ENCODE measurements around the gene POLL.

The POLL gene

DNA sequence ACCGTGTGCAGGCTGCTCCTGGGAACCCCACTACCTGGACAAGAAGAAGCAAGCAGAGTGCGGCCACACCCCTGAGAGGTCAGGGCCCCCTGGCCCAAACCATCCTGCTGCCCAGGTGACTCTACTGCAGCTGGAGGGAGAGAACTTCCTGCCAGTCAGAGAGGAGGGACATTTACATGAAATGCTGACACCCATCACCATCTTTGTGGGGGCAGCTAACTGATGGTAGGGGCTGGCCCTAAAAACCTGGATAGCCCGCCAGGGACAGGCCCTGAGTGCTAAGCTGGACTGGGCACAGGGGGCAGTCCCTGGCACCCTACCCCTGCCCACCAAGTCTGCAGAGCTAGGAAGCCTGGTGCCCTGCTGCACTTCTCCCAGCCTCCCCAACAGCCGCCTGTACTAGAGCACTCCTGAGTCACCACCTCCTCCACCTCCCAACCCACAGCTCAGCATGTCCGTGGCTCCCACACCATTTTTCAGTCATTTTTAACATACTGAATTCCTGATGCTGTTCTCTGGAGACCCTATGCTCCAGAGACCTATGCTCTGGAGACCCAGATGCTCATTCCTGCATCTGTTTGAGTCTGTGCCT, 27.6 kb upstream of the POLL start:
- H3K4me3 ChIP-seq (ENCODE audit: low read depth, low read length): no peak overlapping the region
- TF ChIP-seq, protein P1, sequence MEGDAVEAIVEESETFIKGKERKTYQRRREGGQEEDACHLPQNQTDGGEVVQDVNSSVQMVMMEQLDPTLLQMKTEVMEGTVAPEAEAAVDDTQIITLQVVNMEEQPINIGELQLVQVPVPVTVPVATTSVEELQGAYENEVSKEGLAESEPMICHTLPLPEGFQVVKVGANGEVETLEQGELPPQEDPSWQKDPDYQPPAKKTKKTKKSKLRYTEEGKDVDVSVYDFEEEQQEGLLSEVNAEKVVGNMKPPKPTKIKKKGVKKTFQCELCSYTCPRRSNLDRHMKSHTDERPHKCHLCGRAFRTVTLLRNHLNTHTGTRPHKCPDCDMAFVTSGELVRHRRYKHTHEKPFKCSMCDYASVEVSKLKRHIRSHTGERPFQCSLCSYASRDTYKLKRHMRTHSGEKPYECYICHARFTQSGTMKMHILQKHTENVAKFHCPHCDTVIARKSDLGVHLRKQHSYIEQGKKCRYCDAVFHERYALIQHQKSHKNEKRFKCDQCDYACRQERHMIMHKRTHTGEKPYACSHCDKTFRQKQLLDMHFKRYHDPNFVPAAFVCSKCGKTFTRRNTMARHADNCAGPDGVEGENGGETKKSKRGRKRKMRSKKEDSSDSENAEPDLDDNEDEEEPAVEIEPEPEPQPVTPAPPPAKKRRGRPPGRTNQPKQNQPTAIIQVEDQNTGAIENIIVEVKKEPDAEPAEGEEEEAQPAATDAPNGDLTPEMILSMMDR (IDR thresholded peaks at IDR 0.05; ENCODE audit: low read depth, low read length): no peak

DNA sequence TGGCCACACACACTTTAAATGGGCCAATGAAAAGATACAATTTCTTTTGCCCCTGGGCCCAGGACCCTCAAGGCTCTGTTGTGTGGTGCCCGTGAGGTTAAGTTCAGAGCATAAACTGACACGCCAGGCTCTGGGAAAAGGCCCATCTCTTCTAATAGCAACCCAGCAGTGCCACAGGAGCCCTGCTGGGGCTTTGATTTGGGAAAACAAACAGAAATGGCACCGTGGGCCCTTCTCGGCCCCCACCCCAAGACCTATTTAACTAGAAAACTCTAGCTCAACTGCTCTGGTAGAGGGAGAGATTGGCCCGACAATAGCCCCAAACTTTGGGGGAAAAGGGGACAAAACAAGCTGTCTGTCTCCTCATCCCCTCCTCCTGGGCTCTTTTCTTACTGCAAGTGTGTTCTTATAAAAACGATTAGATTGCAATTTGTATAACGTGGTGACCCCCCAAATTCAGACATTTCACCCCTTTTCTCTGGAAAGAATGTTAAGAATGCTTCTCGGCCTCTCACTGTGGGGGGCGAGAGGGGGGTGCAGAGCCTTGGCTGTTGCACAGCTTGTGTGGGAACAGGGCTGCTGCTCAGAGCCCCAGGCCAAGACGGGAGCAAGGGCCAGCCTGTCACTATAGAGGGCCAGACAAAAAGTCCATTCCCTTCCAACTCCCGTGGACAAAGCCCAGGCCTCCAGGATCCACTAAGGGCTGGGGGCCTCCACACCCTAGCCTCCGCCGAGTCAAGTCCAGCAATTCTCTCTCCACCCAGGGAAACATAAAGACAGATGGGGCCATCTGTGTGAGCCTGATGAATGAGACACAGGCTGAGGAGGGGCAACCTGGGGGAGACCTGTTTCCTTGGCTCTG, 26.8 kb upstream of the POLL start:
- TF ChIP-seq, protein P1 (IDR thresholded peaks at IDR 0.05; ENCODE audit: low read depth, low read length): no peak
- H3K4me3 ChIP-seq (ENCODE audit: low read depth, low read length): no peak overlapping the region

DNA sequence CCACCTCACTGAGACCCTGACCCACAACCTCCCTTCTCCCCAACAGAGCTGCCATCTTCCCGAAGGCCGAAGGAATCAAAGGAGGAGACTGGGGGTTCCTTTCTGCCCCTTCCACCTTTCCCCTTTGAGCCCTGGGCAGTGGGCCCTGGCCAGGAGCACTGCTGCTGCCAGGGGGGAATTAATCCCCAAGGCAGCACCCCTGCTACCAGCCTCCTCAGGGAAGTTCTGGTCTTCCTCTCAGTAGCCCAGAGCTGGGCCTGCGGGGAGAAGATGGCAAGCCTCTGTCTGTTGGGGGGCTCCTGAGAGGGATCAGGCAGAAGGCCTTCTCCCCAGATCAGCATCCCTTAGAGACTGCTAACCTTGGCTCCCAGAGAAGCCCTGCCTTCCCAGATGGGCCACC, 25.6 kb upstream of the POLL start:
- H3K4me3 ChIP-seq (ENCODE audit: low read depth, low read length): no peak overlapping the region
- TF ChIP-seq, protein P1 (IDR thresholded peaks at IDR 0.05; ENCODE audit: low read depth, low read length): no peak

DNA sequence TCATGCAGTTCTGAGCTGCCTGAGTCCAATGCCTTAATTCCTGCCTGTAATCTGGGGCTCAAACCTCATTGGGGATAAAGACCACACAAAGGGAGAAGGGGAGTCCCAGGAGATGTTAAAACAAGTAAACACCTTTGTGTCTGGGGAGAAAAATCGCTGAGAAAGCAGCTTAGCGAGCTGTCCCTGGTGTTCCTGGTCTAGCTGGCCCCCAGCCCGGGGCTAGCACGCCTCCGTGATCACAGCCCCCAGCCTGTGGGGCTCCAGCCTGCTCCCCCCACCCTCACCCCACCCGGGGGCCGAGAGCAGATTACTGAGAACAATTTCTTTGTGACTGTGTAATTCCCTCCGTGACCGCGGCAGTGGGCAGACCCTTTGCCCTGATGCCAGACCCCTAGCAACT, 24.8 kb upstream of the POLL start:
- no peak overlapping the region for H3K4me3 ChIP-seq (ENCODE audit: low read depth, low read length)
- TF ChIP-seq, protein P1 (IDR thresholded peaks at IDR 0.05; ENCODE audit: low read depth, low read length): no peak

DNA sequence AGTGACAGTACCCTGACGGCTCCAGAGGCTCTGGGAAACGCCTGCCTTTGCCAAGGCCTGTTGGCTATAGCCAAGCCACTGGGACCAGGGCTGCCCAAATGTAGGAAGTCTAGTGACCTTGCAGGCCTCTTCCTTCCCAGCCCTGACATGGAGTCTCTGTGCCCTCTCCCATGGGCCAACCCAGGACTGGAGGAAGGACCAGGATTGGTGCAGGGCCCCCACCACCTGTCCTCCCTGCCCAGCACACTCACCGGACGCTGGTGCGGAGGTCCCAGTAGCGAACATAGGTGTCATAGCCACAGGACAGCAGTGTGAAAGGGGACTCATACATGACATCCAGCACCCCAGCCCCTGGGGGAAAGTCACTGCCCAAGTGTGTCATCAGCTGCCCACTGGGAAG, 24.0 kb upstream of the POLL start:
- no peak overlapping the region for H3K4me3 ChIP-seq (ENCODE audit: low read depth, low read length)
- TF ChIP-seq, protein P1 (IDR thresholded peaks at IDR 0.05; ENCODE audit: low read depth, low read length): no peak

DNA sequence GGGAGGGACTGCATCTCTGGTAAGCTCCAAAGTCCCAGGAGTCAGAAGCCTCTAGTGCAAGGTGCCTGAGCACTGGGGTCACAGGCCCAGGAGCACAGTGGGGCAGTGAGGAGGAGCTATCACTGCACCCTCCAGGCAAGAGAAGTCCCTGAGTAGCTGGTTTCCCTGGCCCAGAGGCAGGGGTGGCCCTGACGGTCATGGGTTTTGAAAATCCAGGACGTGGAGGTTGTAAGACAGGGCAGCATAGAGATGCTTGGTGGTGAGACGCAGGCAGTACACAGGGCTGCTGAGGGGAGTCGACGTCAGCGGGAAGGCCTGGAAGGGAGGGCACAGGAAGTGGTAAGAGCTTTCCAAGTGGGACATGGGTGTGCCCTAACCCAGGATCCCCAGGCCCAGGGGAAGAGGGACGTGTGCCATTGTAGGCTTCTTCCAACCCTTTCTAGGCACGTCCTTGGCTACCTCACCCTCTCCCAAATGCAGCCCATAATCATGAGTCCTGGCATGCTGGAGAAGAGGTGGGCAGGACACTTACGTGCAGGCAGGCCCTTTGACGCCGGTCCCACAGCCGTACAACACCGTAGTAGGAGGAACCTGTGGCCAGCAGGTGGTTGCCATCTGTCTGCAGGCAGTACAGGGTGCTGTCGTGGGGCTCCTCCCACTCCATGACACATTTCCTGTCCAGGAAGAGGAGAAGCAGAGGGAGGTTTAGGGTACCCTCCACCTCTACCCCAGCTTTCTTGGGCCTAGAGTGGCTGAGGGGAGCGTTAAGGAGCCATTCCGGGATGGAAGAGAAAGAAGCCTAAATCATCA, 23.2 kb upstream of the POLL start:
- no peak overlapping the region for H3K4me3 ChIP-seq (ENCODE audit: low read depth, low read length)
- TF ChIP-seq, protein P1 (IDR thresholded peaks at IDR 0.05; ENCODE audit: low read depth, low read length): no peak

Measured in WI38 (cell line).